Measurements from ENCODE around the gene ZNF782.

The ZNF782 gene

DNA sequence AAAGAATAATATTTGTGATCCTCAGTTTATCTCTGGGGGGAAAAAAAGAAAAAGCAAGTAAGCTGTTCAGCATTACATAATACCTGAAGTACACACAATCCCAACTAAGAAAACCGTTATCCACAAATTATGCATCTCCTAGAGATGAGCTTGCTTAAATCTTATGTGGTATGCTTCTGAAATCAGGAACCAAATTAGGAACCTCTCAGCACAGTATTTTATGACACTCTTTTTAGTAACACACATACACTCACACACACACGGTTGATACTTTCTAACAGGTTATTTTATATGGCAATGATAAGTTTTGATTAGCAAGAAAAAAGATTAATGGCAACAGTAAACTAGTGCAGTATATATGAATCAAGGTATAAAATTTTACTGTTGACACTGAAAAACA, 75.2 kb downstream of the ZNF782 start:
- no peaks in the 10 kb centered on the region for H3K27me3 ChIP-seq (ENCODE audit: control insufficient read depth in 2 of 2, insufficient read depth in 2 of 2, low read length in 2 of 2)
- H3K27ac ChIP-seq (ENCODE audit: low read depth in 2 of 2, low read length in 2 of 2), result no peak overlapping the region
- H3K4me3 ChIP-seq (ENCODE audit: low read length in 2 of 2), result peak overlapping the region in 1 of 2 donors; percentile 59
- H3K4me1 ChIP-seq (ENCODE audit: control insufficient read depth in 2 of 2, insufficient read depth in 2 of 2, low read length in 2 of 2), result peaks cover 6 to 7% of the 10 kb centered on the region in 2 donors
- H3K9me3 ChIP-seq (ENCODE audit: control insufficient read depth in 2 of 2, low read length in 2 of 2), result no peaks in the 10 kb centered on the region
- no peak overlapping the region for H3K9ac ChIP-seq (ENCODE audit: low read depth in 1 of 2, low read length in 2 of 2)
- H3K36me3 ChIP-seq (ENCODE audit: control insufficient read depth in 2 of 2, insufficient read depth in 2 of 2, low read length in 2 of 2), result peaks cover 9 to 17% of the 10 kb centered on the region in 2 donors

- H3K9ac ChIP-seq (ENCODE audit: low read depth in 1 of 2, low read length in 2 of 2), result peak overlapping the region; percentile 73 to 75
- peaks cover 13 to 25% of the 10 kb centered on the region in 2 donors for H3K36me3 ChIP-seq (ENCODE audit: control insufficient read depth in 2 of 2, insufficient read depth in 2 of 2, low read length in 2 of 2)
- peaks cover 0 to 3% of the 10 kb centered on the region in 2 donors for H3K9me3 ChIP-seq (ENCODE audit: control insufficient read depth in 2 of 2, low read length in 2 of 2)
- peaks cover 6 to 7% of the 10 kb centered on the region in 2 donors for H3K4me1 ChIP-seq (ENCODE audit: control insufficient read depth in 2 of 2, insufficient read depth in 2 of 2, low read length in 2 of 2)
- H3K27me3 ChIP-seq (ENCODE audit: control insufficient read depth in 2 of 2, insufficient read depth in 2 of 2, low read length in 2 of 2), result no peaks in the 10 kb centered on the region
- H3K27ac ChIP-seq (ENCODE audit: low read depth in 2 of 2, low read length in 2 of 2), result peak overlapping the region; percentile 40 to 78
- H3K4me3 ChIP-seq (ENCODE audit: low read length in 2 of 2), result peak overlapping the region; percentile 80 to 97
Measured at GRCh38 chr9:96777426-96777864, 76.9 kb downstream of the ZNF782 start.

- Histone ChIP-seq H3K4me1 (ENCODE audit: control insufficient read depth in 2 of 2, insufficient read depth in 2 of 2, low read length in 2 of 2) (no peaks in the 10 kb centered on the region), H3K27me3 (ENCODE audit: control insufficient read depth in 2 of 2, insufficient read depth in 2 of 2, low read length in 2 of 2) (no peaks in the 10 kb centered on the region), H3K9ac (ENCODE audit: low read depth in 1 of 2, low read length in 2 of 2) (no peak overlapping the region), H3K36me3 (ENCODE audit: control insufficient read depth in 2 of 2, insufficient read depth in 2 of 2, low read length in 2 of 2) (peaks cover 34 to 50% of the 10 kb centered on the region in 2 donors), H3K4me3 (ENCODE audit: low read length in 2 of 2) (no peak overlapping the region), H3K27ac (ENCODE audit: low read depth in 2 of 2, low read length in 2 of 2) (no peak overlapping the region), H3K9me3 (ENCODE audit: control insufficient read depth in 2 of 2, low read length in 2 of 2) (peaks cover 19 to 22% of the 10 kb centered on the region in 2 donors)
Measured at GRCh38 chr9:96771124-96771523, 83.2 kb downstream of the ZNF782 start.

DNA sequence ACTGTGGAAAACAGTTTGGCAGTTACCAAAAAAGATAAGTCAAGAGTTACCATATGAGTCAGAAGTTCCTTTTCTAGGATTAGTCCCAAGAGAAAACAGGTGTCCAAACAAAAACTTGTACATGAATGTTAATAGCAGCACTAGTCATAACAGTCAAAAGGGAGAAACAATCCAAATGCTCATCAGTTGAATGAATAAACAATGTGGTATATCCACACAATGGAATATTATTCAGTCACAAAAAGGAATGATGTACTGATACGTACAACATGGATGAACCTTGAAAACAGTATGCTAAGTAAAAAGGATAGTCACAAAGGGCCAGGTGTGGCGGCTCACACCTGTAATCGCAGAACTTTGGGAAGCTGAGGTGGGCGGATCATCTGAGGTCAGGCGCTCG, 84.3 kb downstream of the ZNF782 start:
- Histone ChIP-seq H3K27me3 (ENCODE audit: control insufficient read depth in 2 of 2, insufficient read depth in 2 of 2, low read length in 2 of 2) (no peaks in the 10 kb centered on the region), H3K4me3 (ENCODE audit: low read length in 2 of 2) (no peak overlapping the region), H3K36me3 (ENCODE audit: control insufficient read depth in 2 of 2, insufficient read depth in 2 of 2, low read length in 2 of 2) (peaks cover 38 to 52% of the 10 kb centered on the region in 2 donors), H3K9ac (ENCODE audit: low read depth in 1 of 2, low read length in 2 of 2) (no peak overlapping the region), H3K9me3 (ENCODE audit: control insufficient read depth in 2 of 2, low read length in 2 of 2) (peaks cover 26 to 30% of the 10 kb centered on the region in 2 donors), H3K27ac (ENCODE audit: low read depth in 2 of 2, low read length in 2 of 2) (no peak overlapping the region), H3K4me1 (ENCODE audit: control insufficient read depth in 2 of 2, insufficient read depth in 2 of 2, low read length in 2 of 2) (no peaks in the 10 kb centered on the region)

All from mucosa of rectum (tissue), 2 donors.